ENCODE data around the gene VSIG2. TPM values are rescaled to one million over a fixed set of nuclear protein-coding genes. Genes with fewer than 3 reads are reported as not detected.
"Not testable (repeated sequence)": the region's sequence is repeated elsewhere in the genome, so short reads cannot be mapped to it uniquely, and the experiment has no call there.

The VSIG2 gene
- total RNA-seq, 1 experiment from 2014 or later = not detected

- H3K36me3 Mint-ChIP-seq (ENCODE audit: insufficient read depth, unreplicated experiment) = peaks cover 32% of the 10 kb centered on the region
- H3K36me3 ChIP-seq (ENCODE audit: control insufficient read depth, insufficient read depth, low read length) = no peaks in the 10 kb centered on the region
- H3K27me3 ChIP-seq (replicated peaks; ENCODE audit: control insufficient read depth, insufficient read depth, low read length) = no peaks in the 10 kb centered on the region
- no TSS peak for BruUV-seq (replicated peaks)
- H3K27ac Mint-ChIP-seq (ENCODE audit: unreplicated experiment) = no peak overlapping the region
- H3K9me3 ChIP-seq = no peaks in the 10 kb centered on the region
- CTCF ChIA-PET = interaction anchor here (1.5 to 2.5 kb wide), 3 partner anchors 14 to 21 kb away, joined by 5 to 13 read pairs (median 10); no protein-coding TSS in a partner anchor
- no peak for DNase-seq
- intact Hi-C loops (cut with micrococcal nuclease; ENCODE audit: unreplicated experiment) = loop anchor here (2.0 kb wide), 2 partner anchors 13 to 17 kb away; partner anchors contain the start of gene ESAM
- peaks cover 17% of the 10 kb centered on the region for H3K4me1 Mint-ChIP-seq (ENCODE audit: low read depth, unreplicated experiment)
- no peaks in the 10 kb centered on the region for H3K27me3 Mint-ChIP-seq (ENCODE audit: insufficient read depth, unreplicated experiment)
- H3K9me3 Mint-ChIP-seq (ENCODE audit: unreplicated experiment) = no peaks in the 10 kb centered on the region
- no peak overlapping the region for H3K4me3 Mint-ChIP-seq (ENCODE audit: unreplicated experiment)
- no peak for TF ChIP-seq CTCF (IDR thresholded peaks at IDR 0.05; ENCODE audit: insufficient read depth in 1 of 2, low read depth in 1 of 2, low read length in 1 of 2, severe bottlenecking in 1 of 2, unreplicated experiment in 1 of 2)
- POLR2A ChIA-PET = no interaction called here
- H3K4me1 ChIP-seq = peaks cover 9% of the 10 kb centered on the region; the same call in 1 of the 2 replicates
- no peak overlapping the region for H3K4me3 ChIP-seq (ENCODE audit: low read depth, low read length)
Measured at GRCh38 chr11:124779568-124779967, 27.5 kb upstream of the VSIG2 start.

DNA sequence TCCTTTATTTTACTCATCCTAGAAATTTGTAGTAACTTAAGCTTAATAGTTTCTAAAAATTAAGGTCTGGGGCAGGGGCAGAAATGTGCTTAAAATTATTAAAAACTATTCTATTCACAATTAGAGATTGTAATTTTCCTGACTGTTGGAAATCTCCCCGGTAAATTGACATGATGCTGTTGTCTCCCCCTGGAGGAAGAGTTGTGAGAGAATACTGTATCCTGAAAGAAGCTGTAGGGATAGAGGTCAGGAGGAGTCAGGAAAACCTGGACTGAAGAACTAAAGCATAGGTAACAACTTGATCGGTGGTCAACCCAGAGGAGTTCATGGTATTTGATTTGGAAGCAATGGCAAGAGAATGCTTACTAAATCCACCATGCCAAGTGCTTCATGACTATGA lies 26.2 kb upstream of the VSIG2 start:
- Mint-ChIP-seq H3K4me1 (ENCODE audit: low read depth, unreplicated experiment) (peaks cover 7% of the 10 kb centered on the region), H3K27ac (ENCODE audit: unreplicated experiment) (no peak overlapping the region), H3K9me3 (ENCODE audit: unreplicated experiment) (no peaks in the 10 kb centered on the region), H3K4me3 (ENCODE audit: unreplicated experiment) (no peak overlapping the region), H3K36me3 (ENCODE audit: insufficient read depth, unreplicated experiment) (peaks cover 32% of the 10 kb centered on the region), H3K27me3 (ENCODE audit: insufficient read depth, unreplicated experiment) (no peaks in the 10 kb centered on the region)
- Histone ChIP-seq H3K9me3 (no peaks in the 10 kb centered on the region), H3K4me1 (no peaks in the 10 kb centered on the region), H3K27me3 (replicated peaks; ENCODE audit: control insufficient read depth, insufficient read depth, low read length) (no peaks in the 10 kb centered on the region), H3K4me3 (ENCODE audit: low read depth, low read length) (no peak overlapping the region), H3K36me3 (ENCODE audit: control insufficient read depth, insufficient read depth, low read length) (no peaks in the 10 kb centered on the region)
- BruUV-seq (replicated peaks) = no TSS peak
- ChIA-PET CTCF (interaction anchor here (0.5 to 2.5 kb wide), 15 partner anchors 9 to 847 kb away, joined by 3 to 15 read pairs (median 5); partner anchors contain the start of genes CHEK1, ESAM, MSANTD2 and NRGN), POLR2A (no interaction called here)
- intact Hi-C loops (cut with micrococcal nuclease; ENCODE audit: unreplicated experiment) = loop anchor here (1.0 to 2.0 kb wide), 3 partner anchors 15 to 109 kb away; partner anchors contain the start of gene ESAM
- peak; percentile 62 to 70 for TF ChIP-seq CTCF (IDR thresholded peaks at IDR 0.05; ENCODE audit: insufficient read depth in 1 of 2, low read depth in 1 of 2, low read length in 1 of 2, severe bottlenecking in 1 of 2, unreplicated experiment in 1 of 2)
- peak in 1 of 2 experiments; percentile 42 for DNase-seq

- peaks cover 7% of the 10 kb centered on the region for H3K4me1 Mint-ChIP-seq (ENCODE audit: low read depth, unreplicated experiment)
- H3K9me3 ChIP-seq = no peaks in the 10 kb centered on the region
- intact Hi-C loops (cut with micrococcal nuclease; ENCODE audit: unreplicated experiment) = no loop called here
- H3K27me3 Mint-ChIP-seq (ENCODE audit: insufficient read depth, unreplicated experiment) = no peaks in the 10 kb centered on the region
- H3K36me3 Mint-ChIP-seq (ENCODE audit: insufficient read depth, unreplicated experiment) = peaks cover 41% of the 10 kb centered on the region
- DNase-seq = no peak
- H3K4me1 ChIP-seq = no peaks in the 10 kb centered on the region
- POLR2A ChIA-PET = no interaction called here
- CTCF ChIA-PET = no interaction called here
- no peaks in the 10 kb centered on the region for H3K9me3 Mint-ChIP-seq (ENCODE audit: unreplicated experiment)
- no peaks in the 10 kb centered on the region for H3K36me3 ChIP-seq (ENCODE audit: control insufficient read depth, insufficient read depth, low read length)
- no peak overlapping the region for H3K27ac Mint-ChIP-seq (ENCODE audit: unreplicated experiment)
- no TSS peak for BruUV-seq (replicated peaks)
- no peak overlapping the region for H3K4me3 Mint-ChIP-seq (ENCODE audit: unreplicated experiment)
- no peaks in the 10 kb centered on the region for H3K27me3 ChIP-seq (replicated peaks; ENCODE audit: control insufficient read depth, insufficient read depth, low read length)
- TF ChIP-seq CTCF (IDR thresholded peaks at IDR 0.05; ENCODE audit: insufficient read depth in 1 of 2, low read depth in 1 of 2, low read length in 1 of 2, severe bottlenecking in 1 of 2, unreplicated experiment in 1 of 2) = no peak
- no peak overlapping the region for H3K4me3 ChIP-seq (ENCODE audit: low read depth, low read length)
Measured at GRCh38 chr11:124776865-124777645, 25.0 kb upstream of the VSIG2 start.

DNA sequence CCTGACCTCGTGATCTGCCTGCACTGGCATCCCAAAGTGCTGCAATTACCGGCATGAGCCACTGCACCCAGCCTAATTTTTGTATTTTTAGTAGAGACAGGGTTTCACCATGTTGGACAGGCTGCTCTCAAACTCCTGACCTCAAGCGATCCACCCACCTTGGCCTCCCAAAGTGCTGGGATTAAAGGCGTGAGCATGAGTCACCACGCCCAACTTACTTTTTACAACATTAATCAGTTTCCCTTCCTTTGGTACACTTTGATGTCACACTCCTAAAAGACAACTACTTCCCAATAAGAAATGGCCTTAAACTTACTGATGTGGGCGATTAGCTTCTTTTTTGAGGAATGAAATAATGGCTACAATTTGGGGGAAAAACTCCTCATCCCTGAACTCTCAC lies 18.9 kb upstream of the VSIG2 start:
- H3K4me3 ChIP-seq (ENCODE audit: low read depth, low read length); H3K9me3 ChIP-seq; DNase-seq; intact Hi-C loops (cut with micrococcal nuclease; ENCODE audit: unreplicated experiment); H3K27ac Mint-ChIP-seq (ENCODE audit: unreplicated experiment); POLR2A ChIA-PET; H3K36me3 ChIP-seq (ENCODE audit: control insufficient read depth, insufficient read depth, low read length); H3K27me3 Mint-ChIP-seq (ENCODE audit: insufficient read depth, unreplicated experiment); H3K9me3 Mint-ChIP-seq (ENCODE audit: unreplicated experiment); H3K4me3 Mint-ChIP-seq (ENCODE audit: unreplicated experiment); CTCF ChIA-PET; BruUV-seq (replicated peaks); H3K27me3 ChIP-seq (replicated peaks; ENCODE audit: control insufficient read depth, insufficient read depth, low read length): not testable (repeated sequence)
- Mint-ChIP-seq H3K4me1 (ENCODE audit: low read depth, unreplicated experiment) (peaks cover 22% of the 10 kb centered on the region), H3K36me3 (ENCODE audit: insufficient read depth, unreplicated experiment) (peaks cover 56% of the 10 kb centered on the region)
- H3K4me1 ChIP-seq = peaks cover 27% of the 10 kb centered on the region
